HG03025 (cell line): ENCODE data around the gene POTEF.
"Not testable (repeated sequence)": the region's sequence is repeated elsewhere in the genome, so short reads cannot be mapped to it uniquely, and the experiment has no call there.

Experiments used
- ATAC-seq: cut with Tn5 transposase; IDR thresholded peaks from one replicate; pipeline ENCODE4 v1.9.1; 2021; ENCODE audit warnings: mild to moderate bottlenecking, moderate library complexity; ENCODE audit not compliant: unreplicated experiment, low FRiP score

POTEF gene

DNA sequence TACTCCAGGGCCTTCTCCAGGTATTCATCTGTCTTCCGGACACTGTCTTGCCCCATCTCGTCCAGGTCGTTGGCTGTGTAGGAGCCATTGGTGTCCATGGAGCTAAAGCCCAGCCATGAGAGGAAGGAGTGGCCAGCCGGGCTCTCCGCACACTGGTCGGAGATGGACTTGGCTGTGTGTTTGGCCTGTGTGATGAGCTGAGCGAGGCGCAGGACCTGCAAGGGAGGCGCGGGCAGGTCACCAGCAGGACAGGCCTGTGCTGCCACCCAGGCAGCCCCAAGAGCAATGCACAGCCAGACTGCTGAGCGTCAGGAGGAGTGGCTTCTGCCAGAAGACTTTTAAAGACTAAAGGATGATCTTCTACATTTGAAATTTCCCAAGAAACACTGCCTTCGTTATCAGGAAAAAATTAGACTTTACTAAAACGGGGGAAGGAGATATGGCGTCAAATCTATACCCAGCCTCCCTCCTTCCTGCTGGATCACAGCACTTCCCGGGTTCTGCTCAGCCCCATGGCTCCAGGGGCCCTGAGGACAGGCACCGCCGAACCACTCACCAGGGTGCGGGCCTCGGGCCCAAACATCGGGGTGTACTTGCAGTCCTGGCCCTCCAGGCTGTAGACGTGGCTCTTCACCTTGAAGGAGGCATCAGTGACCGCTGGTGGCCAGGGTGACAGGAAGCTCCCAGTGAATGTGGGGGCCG lies 24.9 kb upstream of the POTEF start:
- not testable (repeated sequence) for ATAC-seq

DNA sequence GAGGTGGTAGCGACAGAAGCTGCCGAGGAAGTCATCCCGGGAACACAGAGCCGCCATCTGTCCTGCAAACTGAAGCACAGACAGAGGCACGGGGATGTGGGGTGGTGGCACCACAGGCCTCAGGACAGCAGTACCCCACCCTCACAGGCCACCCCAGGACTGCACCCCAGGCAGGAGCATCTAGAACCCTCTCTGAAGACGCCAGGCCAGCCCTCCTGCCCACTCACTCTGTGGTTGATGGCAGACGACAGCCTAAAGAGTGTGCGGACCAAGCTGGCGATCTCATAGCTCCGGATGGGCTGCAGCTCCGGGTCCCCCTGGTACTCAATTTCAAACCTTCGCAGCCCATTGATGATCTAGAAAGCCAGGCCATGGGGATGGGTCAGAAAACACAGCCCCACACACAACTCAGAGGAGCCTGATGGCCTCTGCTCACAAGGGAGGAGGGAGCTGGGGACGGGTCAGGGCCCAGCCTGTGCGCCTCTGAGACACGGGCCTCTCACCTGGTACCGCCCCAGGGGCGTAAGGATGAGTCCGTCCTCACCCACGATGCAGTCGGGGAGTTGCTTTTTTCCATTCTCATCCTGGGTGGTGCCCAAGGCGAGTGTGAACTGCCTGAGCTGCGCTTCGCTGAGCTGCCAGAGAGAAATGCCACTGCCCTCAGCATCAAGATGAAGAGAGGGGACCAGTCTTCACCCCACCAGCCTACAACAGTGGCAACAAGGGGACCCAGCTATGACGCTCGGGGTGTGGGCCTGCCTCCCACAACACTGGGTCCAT lies 24.0 kb upstream of the POTEF start:
- no peak for ATAC-seq

DNA sequence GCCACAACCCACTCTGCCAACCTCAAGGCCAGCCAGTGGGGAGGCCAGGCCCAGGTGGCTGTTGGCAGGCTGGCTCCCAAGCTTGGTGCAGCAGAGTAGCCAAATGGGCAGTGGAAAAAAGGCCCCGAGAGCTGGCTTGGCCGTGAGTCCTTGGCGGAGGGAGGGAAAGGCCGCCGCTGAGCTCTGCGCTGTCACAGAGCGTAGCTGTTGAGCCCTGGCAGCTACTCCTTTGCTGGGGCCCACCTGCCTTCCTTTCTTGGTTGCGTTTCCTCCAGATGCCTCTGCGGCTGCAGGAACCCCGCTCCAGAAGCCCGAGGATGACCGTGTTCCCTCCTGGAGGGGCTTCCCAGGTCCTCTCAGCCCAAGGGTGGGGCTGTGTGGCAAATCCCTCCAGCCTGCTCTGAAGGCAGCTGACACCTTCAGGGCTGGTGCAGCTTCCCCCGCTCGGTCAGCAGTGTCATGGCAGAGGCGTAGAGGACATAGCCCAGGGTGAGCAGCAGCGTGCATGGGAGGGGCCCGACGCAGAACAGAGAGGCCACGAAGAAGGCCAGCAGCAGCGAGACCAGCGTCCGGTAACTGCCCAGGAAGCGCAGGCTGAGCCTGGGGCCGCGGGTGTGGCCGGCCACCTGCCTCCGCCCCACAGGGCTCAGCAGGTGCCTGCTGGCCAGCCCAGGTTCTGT lies 23.3 kb upstream of the POTEF start:
- not testable (repeated sequence) for ATAC-seq

GRCh38 chr2:130151145-130151512 lies 22.1 kb upstream of the POTEF start:
- ATAC-seq, result not testable (repeated sequence)

DNA sequence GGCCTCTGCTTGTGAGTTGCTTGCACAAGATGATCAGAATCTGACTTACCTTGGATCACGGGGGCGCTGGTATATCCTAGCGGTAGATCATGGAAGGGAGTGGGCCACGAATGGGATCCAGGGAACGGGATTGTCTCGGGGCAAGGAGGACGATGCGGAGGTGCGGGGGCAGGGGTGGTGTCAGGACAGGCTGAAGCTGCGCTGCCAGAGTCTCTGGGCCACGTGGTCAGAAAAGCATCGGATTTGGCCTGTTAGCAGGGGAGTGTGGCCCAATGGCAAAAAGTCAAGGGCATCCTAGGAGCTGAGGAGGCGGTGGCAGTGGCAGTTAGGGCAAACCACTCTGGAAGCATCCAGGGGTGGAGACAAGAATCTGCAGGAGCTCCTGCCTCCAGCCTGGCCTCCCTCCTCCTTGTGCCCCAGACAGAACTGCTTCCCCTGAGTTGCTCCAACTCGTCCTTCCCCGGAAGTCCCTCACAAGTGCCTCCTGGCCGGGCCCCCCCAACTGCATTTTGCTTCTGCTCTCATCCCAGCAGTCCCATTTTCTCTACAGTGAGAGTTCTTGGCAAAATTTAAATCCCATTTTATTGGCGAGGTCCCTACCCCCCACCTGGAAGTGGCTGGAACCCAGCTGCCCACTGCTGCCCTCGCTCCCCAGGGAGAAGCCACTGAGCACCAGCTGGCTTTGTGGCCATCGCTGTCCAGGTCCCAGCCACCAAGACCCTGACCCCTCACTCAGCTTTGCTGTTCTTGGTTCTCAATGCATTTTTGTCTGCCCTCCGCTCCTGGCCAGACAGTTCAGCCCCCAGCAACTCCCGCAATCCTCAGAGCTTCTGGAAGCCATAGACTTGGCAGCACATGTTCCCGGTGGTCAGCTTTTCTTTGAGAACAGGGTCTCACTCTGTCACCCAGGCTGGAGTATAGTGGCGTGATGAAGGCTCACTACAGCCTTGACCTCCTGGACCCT lies 21.4 kb upstream of the POTEF start:
- ATAC-seq, result no peak

GRCh38 chr2:130148515-130148914 lies 19.5 kb upstream of the POTEF start:
- not testable (repeated sequence) for ATAC-seq

- peak; percentile 87 for ATAC-seq
Observed at GRCh38 chr2:130145006-130145414, 16.0 kb upstream of the POTEF start, which contains the start of gene CCDC74B. Gene CCDC74B (minus strand): TSS chr2:130145112. CDS start chr2:130144996, 116 bp downstream.

DNA sequence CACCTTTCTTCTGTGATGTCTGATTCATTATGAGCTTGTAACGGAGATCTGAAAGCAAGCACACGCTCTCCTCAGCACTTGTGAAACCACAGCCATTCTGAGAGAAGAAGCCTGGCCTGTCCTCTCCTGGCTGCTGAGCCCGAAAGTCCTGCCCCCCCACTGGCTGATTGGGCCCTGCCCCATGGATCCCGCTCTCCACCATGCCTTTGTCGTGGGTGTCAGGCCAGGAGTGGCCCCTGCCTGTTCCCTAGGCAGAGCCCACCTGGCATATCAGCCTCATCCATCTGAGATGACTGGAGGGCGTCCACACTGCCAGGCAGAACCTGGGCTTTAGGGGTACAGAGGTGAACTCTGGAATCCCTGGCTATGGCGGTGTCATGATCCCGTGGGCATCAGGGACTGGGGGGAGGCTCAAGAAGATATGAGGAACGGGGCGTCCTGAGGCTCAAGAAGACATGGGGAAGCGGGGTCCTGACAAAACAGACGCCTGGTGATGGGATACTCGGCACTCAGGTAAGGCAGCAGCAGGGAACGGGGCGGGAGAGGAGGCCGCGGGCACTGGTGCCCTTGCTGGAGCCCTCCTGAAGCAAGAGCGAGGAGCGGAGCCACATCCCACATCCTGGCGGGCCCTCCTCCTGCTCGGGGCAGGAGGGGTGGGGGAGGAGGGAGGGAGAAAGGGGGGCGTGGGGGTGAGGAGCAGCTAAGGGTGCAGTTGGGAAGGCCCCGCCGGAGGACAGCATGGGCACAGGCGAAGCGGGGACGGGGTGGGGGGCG lies 14.4 kb upstream of the POTEF start:
- not testable (repeated sequence) for ATAC-seq

DNA sequence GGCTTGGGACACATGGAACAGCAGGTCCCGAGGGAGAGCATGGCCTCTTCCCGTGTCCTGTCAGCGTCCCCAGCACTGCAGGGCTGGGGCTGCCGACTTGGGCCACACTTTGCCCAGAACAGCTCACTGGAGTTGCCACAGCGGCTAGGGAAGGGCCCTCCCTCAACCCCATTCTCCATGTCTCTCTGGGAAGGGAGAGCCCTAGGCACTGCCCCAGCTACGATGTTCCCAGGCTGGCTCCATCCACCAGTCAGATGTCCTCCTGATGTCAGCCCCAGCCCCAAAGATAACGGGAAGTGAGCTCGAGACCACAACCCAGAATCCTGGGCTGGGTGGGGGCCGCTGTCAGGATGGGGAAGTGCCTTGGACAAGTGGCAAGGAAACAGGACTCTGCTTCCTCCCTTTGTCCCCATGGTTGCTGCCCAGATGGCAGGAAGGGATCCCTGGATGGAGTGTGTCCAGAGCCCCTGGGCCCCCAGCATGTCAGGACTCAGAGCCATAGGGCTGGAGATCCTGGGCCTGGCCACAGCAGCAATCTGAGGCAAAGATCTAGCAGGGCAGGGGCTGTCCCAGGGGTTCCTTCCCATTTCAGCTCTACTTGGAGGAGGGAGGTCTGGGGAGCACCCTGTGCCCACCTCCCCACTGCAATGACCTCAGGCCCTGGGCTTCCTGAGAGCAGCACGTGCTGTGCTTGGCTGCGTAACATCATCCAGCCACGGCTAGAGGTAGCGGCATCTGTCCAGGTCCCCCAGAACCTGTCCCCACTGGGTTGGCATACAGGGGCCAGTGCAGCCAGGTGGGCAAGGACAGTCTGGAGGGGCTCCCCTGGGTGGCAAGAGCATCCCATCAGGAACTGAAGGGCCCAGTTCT lies 13.6 kb upstream of the POTEF start:
- ATAC-seq, result not testable (repeated sequence)

GRCh38 chr2:130141645-130142370 lies 12.8 kb upstream of the POTEF start:
- ATAC-seq, result not testable (repeated sequence)

DNA sequence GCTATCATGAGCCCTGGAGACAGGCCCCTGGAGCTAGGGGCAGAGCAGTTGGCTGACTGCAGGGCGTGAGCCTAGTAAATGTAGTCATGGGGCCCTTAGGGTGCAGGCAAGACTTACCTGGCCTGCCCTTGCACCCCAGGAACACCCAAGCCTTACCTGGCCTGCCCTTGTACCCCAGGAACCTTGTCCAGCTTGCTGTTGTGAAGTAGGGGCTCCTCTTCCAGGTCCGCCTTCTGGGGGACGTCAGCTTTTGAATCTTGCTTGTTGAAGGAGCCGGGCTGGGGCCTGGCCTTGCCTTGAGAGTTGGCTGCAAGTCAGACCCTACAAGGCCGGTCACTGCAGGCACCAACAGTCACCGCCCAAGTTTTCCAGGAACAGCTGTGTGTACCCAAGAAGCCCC lies 12.0 kb upstream of the POTEF start:
- not testable (repeated sequence) for ATAC-seq

DNA sequence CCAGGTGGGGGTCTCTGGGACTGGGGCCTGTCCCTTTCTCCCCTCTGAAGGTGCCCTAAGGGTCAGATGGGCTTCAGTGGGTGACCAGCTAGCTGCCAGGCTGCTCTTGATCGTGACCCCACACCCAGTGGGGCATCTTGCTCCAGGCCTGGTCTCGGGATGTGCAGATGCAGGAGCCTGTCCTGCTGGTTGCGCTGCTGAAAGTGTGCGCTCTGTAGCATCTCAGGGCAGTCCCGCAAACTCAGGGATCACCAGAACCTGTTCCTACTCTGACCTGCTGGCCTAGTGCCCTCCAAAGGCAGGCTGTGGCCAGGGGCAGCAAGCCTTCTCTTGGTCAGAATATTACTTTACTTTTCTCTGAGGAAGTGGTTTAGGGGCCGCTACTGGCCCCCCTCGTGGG lies 11.5 kb upstream of the POTEF start:
- ATAC-seq, result not testable (repeated sequence)

DNA sequence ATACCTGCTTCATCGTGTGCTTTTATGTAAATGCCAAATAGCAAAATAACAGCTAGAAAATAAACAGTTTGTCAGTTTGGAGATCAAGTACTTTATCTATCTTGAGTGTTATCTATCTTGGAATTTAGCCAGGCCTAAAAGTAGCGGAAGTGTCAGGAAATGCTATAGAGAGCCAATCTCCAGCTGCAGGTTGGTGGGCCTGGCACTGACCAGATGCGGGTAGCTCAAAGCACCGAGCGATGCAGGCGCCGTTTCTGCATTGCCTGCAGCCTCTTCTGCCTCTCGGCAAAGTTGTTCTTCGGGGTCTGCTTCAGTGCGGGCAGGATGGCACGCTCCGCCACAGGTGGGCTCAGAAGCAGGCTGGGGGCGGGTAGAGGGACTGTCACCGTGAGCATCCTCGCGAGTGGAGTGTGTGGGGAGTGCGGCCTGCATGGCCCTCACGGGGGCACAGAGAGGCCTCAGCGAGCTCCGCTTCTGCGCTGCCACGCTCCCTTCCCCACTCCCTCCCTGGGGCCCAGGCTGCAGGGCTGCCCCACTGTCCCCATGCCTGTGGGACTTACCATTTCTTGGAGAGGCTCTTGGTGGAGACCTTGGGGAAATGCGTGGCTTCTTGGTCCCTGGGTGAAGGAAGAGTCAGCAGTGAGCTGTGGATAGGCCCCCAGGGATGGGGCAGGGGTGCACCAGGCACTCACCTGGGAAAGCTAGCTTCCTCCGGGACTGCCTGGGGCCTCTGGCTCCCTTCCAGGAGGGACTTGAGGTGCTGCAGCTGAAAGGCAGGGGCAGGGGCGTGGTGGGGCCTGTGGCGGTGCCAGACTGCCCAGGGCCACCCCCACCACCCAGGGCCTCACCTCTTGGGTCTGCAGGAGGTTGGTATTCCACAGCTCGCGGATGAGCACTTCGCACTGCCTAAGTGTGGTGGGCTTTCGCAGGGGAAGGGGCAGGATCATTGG lies 10.6 kb upstream of the POTEF start:
- not testable (repeated sequence) for ATAC-seq

GRCh38 chr2:130138841-130139251 lies 9.8 kb upstream of the POTEF start:
- ATAC-seq, result not testable (repeated sequence)

- not testable (repeated sequence) for ATAC-seq
Observed at GRCh38 chr2:130138326-130138725, 9.3 kb upstream of the POTEF start.

DNA sequence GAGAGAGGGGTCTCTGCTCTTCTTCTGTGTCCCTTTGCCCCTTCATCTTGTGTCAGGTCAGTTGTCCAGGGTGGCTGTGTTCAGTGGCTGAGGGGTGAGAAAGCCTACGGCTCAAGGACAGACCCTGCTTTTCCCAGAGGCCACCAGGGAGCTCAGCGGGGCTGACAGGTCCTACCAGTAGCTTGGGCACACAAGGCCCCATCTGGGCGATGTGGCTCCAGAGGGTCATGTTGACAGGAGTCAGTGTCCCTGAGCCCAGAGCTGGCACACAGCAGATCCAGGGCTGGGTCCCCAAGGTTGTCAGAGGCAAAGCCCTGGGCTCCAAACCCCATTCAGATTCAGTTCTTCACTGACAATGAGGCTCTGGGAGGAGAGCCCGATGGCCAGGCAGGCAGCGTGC lies 8.1 kb upstream of the POTEF start:
- ATAC-seq, result not testable (repeated sequence)

DNA sequence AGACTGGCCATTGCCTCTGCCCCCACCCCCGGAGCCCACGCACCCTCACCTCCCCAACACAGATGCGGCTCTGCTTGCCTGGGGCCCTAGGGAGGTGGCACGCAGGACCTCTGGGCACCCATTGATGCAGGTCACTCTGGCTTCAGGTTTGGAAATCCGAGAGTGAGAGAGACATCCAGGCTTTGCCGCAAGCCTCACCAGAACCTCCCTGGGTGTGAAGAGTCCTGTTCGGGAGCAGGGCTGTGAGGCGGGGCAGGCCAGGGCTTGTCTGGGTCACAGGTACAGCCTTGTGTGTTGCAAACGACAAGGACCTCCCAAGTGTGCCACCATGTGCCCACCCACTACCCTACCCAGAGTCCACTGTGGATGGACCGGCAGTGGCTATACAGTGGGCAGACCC lies 7.5 kb upstream of the POTEF start:
- ATAC-seq, result not testable (repeated sequence)
